Measurements from ENCODE around the gene CABLES2. TPM values are rescaled to one million over a fixed set of nuclear protein-coding genes. Genes with fewer than 3 reads are reported as not detected.

The CABLES2 gene, protein sequence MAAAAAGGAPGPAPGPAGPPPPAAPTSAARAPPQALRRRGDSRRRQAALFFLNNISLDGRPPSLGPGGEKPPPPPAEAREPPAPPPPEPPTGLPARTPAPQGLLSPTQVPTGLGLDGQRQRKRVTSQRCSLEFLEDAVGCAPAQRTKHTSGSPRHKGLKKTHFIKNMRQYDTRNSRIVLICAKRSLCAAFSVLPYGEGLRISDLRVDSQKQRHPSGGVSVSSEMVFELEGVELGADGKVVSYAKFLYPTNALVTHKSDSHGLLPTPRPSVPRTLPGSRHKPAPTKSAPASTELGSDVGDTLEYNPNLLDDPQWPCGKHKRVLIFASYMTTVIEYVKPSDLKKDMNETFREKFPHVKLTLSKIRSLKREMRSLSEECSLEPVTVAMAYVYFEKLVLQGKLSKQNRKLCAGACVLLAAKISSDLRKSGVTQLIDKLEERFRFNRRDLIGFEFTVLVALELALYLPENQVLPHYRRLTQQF
- total RNA-seq: 1 to 10 TPM; 6.1 to 7.9 (median 6.9) TPM

DNA sequence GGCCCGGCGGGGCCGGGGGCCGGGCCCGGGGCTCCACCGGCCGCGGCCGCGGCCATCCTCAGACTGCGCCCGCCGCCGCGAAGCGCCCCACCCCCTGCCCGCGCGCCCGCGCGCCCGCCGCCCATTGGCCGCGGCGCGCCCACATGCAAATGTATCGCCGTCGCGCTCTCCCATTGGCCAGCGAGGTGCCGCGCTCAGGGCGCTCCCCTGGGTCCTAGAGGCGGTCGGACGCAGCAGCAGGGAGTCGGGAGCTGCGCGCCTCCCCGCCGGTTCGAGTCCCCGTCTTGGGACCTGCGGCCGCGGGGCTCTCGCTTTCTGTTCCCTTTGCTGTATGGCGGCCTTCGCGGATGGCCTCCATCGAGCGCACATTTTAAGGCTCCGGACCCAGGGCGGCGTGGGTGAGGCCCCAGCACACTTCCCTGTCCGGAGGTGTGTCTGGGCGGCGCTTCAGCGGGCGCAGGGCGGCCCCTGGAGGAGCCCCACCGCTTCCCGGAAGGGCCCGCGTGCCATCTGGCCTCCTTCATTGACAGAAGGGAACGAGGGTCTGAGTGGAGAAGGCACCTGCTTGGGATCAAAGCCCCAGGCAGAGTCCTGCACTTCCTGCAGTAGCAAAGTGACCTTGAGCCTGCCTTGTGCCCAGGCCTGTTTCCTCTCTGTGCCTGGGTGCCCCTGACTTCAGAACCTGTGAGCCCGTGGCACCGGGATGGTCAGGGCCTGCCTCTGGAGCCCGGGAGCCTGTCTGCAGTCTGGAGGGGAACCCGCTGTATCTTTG, at the start of gene CABLES2:
CABLES2 (minus strand) TSS at position 65 of the 772 bp plus-strand sequence; CDS start at position 56, 9 bp downstream.
- peaks cover 2% of the 10 kb centered on the region for H3K36me3 Mint-ChIP-seq (ENCODE audit: insufficient read depth)
- H3K9me3 Mint-ChIP-seq: no peaks in the 10 kb centered on the region
- DNase-seq (peak; percentile 86), ATAC-seq (peak; percentile 95)
- peaks cover 27% of the 10 kb centered on the region for H3K4me1 Mint-ChIP-seq (ENCODE audit: low read depth)
- H3K27me3 Mint-ChIP-seq (ENCODE audit: low read depth): no peaks in the 10 kb centered on the region
- peak within 1 kb of the TSS; percentile 80 for H3K4me3 Mint-ChIP-seq

DNA sequence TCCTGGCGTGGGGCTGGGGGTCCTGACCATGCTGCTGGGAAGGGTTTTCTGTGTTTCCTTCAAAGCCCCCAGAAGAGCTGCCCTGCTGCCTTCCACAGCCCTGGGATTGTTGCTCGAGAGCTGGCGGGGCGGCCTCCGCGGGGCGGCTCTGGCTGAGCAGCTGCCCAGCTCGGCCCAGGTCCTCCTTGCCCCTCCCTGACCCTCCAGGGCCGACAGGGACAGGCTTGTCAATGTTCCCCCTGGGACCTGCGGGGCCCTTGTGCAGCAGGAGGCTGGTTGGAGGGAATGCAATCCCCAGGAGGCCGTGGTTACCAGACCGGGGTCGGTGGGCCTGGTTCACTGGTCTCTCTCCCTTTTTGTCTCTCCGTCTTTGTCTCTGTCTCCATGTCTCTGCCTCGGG, 48.8 kb upstream of the CABLES2 start:
- DNase-seq (no peak), ATAC-seq (no peak)
- H3K36me3 Mint-ChIP-seq (ENCODE audit: insufficient read depth): no peaks in the 10 kb centered on the region
- no peaks in the 10 kb centered on the region for H3K9me3 Mint-ChIP-seq
- H3K4me3 Mint-ChIP-seq: no peak overlapping the region
- no peaks in the 10 kb centered on the region for H3K4me1 Mint-ChIP-seq (ENCODE audit: low read depth)
- peaks cover 19% of the 10 kb centered on the region for H3K27me3 Mint-ChIP-seq (ENCODE audit: low read depth)

DNA sequence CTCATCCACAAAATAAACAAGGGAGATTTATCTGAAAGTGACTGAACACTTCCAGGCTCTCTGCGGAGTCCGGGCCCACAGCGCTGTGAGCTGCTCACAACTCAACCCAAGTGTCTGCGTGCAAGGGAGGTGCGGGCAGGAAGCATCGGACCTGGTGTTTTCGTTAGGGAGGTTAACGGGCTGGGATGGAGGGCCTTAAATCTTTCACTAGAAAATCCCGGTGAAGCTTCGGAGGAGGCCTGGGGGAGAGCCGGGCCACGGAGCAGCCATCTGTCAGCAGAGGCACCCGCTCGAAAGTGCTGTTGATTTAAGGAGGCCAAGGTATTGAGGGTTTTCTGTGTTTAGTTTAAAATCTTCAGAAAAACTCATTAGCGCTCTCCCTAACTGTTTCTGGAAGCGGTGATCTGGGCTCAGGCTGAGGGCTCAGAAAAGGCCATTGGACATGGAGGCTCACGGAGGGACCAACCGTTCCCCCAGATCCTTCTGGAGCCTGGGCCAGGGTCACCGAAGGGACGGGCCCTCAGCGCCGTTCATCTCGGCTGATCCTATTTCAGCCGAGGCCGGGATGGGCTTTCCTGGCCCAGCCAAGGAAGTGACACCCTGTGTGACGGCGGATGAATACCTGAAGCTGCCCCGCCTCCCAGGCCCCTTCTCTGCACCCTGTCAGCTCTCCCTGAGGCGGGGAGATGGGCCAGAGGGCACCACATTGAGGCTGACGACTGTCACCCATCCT, 48.0 kb upstream of the CABLES2 start:
- no peaks in the 10 kb centered on the region for H3K9me3 Mint-ChIP-seq

DNA sequence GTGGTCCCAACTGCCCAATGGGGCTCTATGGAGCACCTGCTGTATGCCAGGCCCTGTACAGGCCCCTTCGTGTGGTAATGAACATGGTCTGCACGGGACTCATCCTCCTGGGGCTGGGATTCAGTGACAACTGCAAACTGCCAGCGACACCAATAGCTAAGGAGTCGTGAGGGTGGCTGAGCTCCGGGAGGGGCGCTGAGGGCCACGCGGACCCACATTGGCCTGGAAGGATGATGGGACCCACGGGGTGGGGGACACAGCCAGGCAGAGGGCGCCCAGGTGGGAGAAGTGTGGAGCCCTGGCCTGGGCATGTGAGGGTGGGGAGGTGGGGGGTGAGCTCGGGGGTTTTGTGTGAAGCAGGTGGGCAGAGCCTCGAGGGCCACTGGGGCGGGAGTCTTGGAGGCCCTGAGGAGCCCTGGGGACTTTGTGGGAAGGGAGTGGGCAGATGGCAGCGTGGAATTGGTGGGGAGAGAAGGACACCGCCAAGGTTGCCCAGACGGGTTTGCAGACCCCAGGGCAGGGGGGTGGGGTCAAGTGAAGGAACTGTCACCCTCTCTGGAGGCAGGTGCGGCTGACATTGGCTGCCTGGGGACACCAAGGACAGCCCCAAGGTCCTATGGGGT, 46.2 kb upstream of the CABLES2 start:
- H3K4me1 Mint-ChIP-seq (ENCODE audit: low read depth): no peaks in the 10 kb centered on the region
- no peaks in the 10 kb centered on the region for H3K36me3 Mint-ChIP-seq (ENCODE audit: insufficient read depth)
- H3K27me3 Mint-ChIP-seq (ENCODE audit: low read depth): peaks cover 19% of the 10 kb centered on the region
- ATAC-seq: no peak
- no peak overlapping the region for H3K4me3 Mint-ChIP-seq
- no peaks in the 10 kb centered on the region for H3K9me3 Mint-ChIP-seq
- no peak for DNase-seq

More for the DNA sequence above, 48.0 kb upstream of the CABLES2 start:
- DNase-seq: no peak
- Mint-ChIP-seq H3K27me3 (ENCODE audit: low read depth) (peaks cover 18% of the 10 kb centered on the region), H3K36me3 (ENCODE audit: insufficient read depth) (no peaks in the 10 kb centered on the region), H3K4me1 (ENCODE audit: low read depth) (no peaks in the 10 kb centered on the region), H3K4me3 (no peak overlapping the region)
- ATAC-seq: no peak

DNA sequence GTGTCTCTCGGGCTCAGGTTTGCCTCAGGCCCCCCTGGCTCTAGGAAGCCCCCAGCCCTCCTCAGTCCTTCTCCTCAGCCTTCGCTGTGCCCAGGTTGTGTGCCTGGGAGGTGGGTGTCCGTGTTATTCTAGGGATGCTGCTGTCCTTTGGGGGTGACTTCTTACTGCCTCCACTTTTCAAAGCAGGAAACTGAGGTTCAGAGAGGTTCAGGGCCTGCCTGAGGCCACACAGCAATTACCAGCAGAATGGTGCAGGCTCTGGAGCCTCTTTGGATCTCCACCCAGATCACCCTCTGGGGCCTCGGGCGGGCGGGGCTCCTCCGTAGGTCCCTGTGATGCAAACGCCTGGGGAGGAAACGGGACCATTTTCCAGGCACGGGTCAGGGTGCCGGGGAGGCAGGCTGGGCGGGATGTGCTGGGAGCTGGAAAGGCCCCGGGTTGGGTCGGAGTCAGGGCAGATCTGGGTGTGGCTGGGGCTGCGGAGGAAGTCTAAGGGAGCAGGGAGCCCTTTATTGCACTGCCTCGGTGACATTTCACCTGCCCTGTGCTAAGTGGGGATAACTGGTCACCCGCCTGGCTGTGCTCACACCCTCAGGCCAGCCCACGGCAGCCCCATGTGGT, 45.5 kb upstream of the CABLES2 start:
- DNase-seq (no peak), ATAC-seq (no peak)
- H3K36me3 Mint-ChIP-seq (ENCODE audit: insufficient read depth): no peaks in the 10 kb centered on the region
- H3K27me3 Mint-ChIP-seq (ENCODE audit: low read depth): peaks cover 15% of the 10 kb centered on the region
- no peaks in the 10 kb centered on the region for H3K4me1 Mint-ChIP-seq (ENCODE audit: low read depth)
- H3K4me3 Mint-ChIP-seq: no peak overlapping the region
- no peaks in the 10 kb centered on the region for H3K9me3 Mint-ChIP-seq

DNA sequence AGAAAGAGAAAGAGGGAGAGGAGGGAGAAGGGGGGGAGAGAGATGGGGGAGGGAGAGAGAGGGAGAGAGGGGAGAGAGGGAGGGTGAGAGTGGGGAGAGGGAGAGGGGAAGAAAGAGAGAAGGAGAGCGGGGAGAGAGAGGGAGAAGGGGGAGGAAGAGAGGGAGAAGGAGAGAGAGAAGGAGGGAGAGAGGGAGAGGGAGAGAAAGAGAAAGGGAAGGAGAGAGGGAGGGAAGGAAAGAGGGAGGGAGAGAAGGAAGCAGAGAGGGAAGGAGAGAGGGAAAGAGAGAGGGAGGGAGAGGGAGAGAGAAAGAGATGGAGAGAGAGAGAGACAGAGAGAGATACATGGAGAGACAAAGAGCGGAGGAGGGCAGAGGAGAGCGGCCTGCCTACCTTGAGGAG, 44.9 kb upstream of the CABLES2 start:
- no peak overlapping the region for H3K4me3 Mint-ChIP-seq
- peaks cover 13% of the 10 kb centered on the region for H3K27me3 Mint-ChIP-seq (ENCODE audit: low read depth)
- no peaks in the 10 kb centered on the region for H3K4me1 Mint-ChIP-seq (ENCODE audit: low read depth)
- H3K36me3 Mint-ChIP-seq (ENCODE audit: insufficient read depth): no peaks in the 10 kb centered on the region
- DNase-seq (no peak), ATAC-seq (no peak)
- H3K9me3 Mint-ChIP-seq: no peaks in the 10 kb centered on the region

DNA sequence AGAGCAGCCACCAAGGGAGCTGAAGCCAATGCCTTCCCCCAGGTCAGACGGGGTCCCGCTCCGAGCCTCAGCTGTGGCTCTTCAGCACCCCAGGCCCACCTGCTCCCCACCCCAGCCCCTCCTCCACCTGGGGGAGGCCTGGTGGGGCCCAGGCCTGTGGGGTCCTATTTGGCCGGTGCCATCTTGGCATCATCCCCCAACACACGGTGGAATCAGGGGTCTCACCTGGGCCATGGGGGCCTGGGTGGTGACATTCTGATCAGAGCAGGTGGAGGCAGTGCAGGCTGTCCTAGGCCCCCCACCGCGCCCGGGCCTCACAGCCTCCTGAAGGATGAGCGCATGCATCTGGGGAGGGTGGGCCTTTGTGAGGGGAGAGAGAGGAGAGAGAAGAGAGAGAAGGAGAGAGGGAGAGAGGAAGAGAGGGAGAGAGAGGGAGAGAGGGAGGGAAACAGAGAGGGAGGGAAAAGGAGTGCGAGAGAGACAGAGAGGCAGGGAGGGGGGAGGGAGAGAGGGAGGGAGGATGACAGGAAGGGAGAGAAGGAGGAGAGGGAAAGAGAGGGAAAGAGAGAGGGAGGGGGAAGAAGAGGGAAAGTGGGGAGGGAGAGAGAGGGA, 44.2 kb upstream of the CABLES2 start:
- Mint-ChIP-seq H3K27me3 (ENCODE audit: low read depth) (peaks cover 11% of the 10 kb centered on the region), H3K9me3 (no peaks in the 10 kb centered on the region), H3K4me3 (no peak overlapping the region), H3K4me1 (ENCODE audit: low read depth) (no peaks in the 10 kb centered on the region), H3K36me3 (ENCODE audit: insufficient read depth) (no peaks in the 10 kb centered on the region)
- ATAC-seq (no peak), DNase-seq (no peak)

DNA sequence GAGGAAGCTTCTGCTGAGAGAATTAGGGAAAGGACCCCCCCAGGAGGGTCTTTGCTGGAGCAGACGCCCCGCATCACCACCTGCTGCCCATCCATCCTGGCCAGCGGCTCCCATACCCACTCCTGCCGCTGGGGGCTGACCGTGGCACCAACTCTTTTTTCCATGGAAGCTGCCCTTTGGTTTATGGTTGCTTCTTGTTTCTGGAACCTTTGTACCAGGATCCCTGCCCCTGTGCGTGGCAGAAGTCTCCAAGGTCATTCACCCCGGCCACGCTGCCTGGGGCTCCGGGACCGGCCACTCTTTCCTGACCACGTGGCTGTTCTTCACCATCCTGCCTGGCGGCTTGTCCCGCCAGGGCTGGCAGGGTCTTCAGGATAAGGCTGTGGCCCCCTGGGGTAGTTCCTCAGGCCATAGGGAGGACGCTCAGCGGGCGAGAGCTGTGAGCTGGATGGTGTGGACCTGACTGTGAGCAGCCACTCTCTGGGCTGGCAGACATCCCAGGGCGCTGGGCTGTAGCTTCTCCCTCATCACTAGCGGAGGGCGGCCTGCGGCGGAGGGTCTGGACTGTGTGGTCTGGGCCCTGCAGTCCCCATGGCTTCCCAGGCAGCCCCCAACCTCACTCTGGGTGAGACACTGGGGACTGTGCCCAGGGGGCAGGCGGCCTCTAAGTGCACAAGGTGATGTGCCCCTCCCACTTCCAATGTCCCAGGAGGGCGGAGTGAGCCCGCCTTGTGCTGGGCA, 43.0 kb upstream of the CABLES2 start:
- H3K4me3 Mint-ChIP-seq: no peak overlapping the region
- no peaks in the 10 kb centered on the region for H3K36me3 Mint-ChIP-seq (ENCODE audit: insufficient read depth)
- no peaks in the 10 kb centered on the region for H3K4me1 Mint-ChIP-seq (ENCODE audit: low read depth)
- DNase-seq (no peak), ATAC-seq (no peak)
- no peaks in the 10 kb centered on the region for H3K9me3 Mint-ChIP-seq
- peaks cover 12% of the 10 kb centered on the region for H3K27me3 Mint-ChIP-seq (ENCODE audit: low read depth)

DNA sequence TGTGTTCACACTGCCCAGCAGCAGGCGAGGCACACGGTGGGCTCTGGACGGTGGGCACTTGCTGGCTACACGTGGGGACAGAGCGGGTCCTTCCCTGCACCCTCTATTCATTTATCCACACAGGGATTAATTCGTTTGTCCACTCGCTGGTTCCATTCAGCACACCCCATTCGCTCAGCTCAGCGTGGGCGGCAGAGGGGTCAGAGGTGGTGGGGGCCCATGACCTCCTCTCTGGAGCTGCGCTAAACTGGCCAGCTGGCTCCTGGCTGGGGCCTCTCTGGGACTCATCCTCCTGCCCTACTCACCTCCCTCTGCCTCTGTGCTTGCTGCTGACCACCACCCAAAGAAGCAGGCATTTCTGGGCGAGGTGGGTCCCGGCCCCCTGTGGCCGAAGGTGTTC, 41.7 kb upstream of the CABLES2 start:
- H3K4me1 Mint-ChIP-seq (ENCODE audit: low read depth): no peaks in the 10 kb centered on the region
- ATAC-seq (no peak), DNase-seq (no peak)
- H3K27me3 Mint-ChIP-seq (ENCODE audit: low read depth): peaks cover 12% of the 10 kb centered on the region
- no peaks in the 10 kb centered on the region for H3K36me3 Mint-ChIP-seq (ENCODE audit: insufficient read depth)
- H3K9me3 Mint-ChIP-seq: no peaks in the 10 kb centered on the region
- H3K4me3 Mint-ChIP-seq: no peak overlapping the region

DNA sequence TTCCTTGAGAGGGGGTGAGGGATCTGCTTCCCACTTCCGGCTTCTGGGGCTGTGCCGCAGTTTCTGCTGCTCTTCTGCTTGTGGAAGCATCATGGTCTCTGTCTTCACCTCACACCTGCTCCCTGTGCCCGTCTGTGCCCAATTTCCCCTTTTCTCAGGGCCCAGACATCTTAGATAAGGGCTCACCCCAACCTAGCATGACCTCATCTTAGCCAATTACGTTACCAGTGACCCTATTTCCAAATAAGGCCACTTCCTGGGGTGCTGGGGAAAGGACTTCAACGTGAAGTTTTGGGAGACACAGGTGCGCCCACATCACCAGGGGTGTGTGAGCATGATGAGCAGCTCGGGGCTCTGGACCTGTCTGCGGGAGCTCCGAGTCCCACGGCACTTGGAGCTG, 41.0 kb upstream of the CABLES2 start:
- Mint-ChIP-seq H3K4me3 (no peak overlapping the region), H3K36me3 (ENCODE audit: insufficient read depth) (no peaks in the 10 kb centered on the region), H3K27me3 (ENCODE audit: low read depth) (peaks cover 13% of the 10 kb centered on the region), H3K9me3 (no peaks in the 10 kb centered on the region), H3K4me1 (ENCODE audit: low read depth) (no peaks in the 10 kb centered on the region)
- DNase-seq (no peak), ATAC-seq (peak in 1 of 2 donors; percentile 11)

DNA sequence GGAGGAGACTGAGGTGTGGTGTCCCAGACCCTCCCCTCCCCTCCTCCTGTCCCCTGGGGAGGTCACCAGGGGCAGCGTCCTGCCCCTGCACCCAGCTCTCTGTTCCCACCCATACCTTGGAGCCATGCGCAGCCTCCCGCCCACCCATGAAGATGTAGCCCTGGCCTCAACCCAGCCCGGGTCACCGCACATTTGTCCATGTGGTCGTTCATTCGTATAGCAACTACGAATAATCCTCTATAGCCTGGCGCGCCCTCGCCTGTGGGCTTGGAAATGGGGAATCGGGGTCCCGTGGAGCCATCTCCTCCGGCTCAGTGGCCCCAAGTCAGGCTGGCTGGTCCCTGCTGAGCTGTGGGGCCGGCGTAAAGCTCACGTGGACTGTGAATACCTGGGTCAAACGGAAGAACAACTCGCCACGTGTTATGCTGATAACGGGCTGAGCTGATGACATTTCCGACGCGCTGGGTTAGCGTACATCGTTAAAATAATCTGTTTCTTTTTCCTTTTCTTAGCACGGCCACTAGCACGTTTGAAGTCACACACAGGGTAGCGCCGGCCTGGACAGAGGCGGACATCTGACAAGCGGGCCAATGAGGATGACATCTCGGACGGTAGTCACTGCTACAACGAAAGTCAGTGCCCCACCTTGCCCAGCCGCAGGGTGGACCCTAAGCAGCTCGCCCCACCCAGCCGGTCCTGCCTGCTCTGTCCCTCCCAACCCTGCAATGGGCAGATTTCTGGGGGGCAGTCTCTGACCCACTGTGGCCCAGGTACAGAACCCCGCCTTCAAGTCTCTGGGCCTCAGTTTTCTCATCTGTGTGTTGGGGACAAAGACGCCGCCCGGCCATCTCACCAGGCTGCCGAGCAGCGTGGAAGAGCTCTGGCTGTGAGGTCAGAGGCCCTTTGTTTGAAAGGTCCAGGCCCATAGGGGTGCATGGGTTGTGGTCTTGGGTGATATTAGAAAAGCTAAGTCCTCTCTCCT, 40.1 kb upstream of the CABLES2 start:
- no peak for ATAC-seq
- Mint-ChIP-seq H3K27me3 (ENCODE audit: low read depth) (peaks cover 14% of the 10 kb centered on the region), H3K4me1 (ENCODE audit: low read depth) (no peaks in the 10 kb centered on the region), H3K4me3 (no peak overlapping the region), H3K36me3 (ENCODE audit: insufficient read depth) (no peaks in the 10 kb centered on the region), H3K9me3 (no peaks in the 10 kb centered on the region)
- DNase-seq: no peak

DNA sequence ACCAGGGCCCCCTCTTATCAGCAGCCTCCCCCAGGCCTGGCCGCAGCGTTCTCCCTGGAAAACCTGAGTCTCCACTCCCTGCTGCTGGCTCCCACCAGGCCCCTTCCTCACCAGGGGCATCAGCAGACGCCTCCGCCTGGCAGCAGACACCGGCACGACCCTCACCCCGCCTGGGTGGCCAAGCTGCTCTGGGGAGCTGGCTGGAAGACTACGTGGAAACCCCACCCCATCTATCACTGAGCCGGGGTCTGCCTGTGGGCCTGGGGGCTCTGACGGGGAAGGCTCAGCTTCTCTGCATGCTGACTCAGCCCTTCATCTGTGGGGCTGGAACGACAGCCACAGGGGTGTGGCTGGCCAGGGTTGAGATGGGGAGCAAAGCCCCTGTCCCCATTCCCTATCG, 39.4 kb upstream of the CABLES2 start:
- Mint-ChIP-seq H3K4me3 (no peak overlapping the region), H3K9me3 (no peaks in the 10 kb centered on the region), H3K27me3 (ENCODE audit: low read depth) (peaks cover 14% of the 10 kb centered on the region), H3K4me1 (ENCODE audit: low read depth) (no peaks in the 10 kb centered on the region), H3K36me3 (ENCODE audit: insufficient read depth) (no peaks in the 10 kb centered on the region)
- DNase-seq: no peak
- ATAC-seq: no peak
